HG03354 (cell line): Measurements from ENCODE around the gene SGTA.
"Not testable (repeated sequence)": the region's sequence is repeated elsewhere in the genome, so short reads cannot be mapped to it uniquely, and the experiment has no call there.

Source experiments
- ATAC-seq: cut with Tn5 transposase; IDR thresholded peaks from one replicate; pipeline ENCODE4 v1.9.1; 2021; ENCODE audit warnings: mild to moderate bottlenecking; ENCODE audit not compliant: unreplicated experiment, poor library complexity, severe bottlenecking

The SGTA gene, protein sequence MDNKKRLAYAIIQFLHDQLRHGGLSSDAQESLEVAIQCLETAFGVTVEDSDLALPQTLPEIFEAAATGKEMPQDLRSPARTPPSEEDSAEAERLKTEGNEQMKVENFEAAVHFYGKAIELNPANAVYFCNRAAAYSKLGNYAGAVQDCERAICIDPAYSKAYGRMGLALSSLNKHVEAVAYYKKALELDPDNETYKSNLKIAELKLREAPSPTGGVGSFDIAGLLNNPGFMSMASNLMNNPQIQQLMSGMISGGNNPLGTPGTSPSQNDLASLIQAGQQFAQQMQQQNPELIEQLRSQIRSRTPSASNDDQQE

DNA sequence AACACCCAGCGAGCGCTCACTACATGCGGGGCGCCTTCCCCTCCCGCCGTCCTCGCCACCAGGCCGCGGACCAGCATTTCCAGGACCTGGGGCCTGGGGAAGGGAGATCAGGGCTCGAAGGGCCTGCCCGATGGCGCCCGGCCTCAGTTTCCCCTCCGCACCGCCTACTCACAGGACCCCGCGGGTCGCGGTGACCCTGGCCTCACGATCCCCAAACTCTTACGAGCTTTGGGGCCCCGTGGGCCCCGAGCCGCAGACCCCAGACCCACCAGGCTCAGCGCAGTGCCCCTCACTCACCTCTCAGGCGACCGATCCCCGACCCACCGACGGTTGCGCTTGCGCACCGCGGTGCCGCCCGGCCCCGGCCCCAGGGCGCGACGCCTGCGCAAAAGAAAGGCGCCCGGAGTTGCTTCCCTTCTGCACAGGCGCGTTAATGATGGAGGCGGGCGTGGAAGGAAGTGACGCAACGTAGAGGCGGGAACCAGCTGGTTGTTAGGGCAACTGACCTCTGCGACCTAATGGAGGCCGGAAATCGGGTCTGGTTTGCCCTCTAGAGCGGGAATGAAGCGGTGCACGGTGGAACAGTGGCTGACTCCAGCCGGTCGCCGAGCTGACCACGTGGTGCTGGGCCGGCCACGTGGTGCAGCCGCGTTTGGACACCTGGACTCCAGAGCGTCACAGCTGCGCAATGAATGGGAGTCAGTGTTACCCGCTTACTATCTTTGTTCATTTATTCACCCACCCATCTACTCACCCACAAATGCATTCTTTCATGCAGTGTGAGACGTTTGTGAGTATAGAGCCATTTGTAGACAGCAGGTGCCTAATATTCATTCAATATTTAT lies at the start of gene SGTA:
TSS of gene SGTA (minus strand) at position 338 of the 845 bp plus-strand sequence. CDS start 14,205 bp downstream, outside the sequence.
- peak; percentile 81 for ATAC-seq

GRCh38 chr19:2827840-2828489 lies 44.9 kb upstream of the SGTA start:
- no peak for ATAC-seq

GRCh38 chr19:2827022-2827421 lies 43.9 kb upstream of the SGTA start:
- ATAC-seq: no peak

DNA sequence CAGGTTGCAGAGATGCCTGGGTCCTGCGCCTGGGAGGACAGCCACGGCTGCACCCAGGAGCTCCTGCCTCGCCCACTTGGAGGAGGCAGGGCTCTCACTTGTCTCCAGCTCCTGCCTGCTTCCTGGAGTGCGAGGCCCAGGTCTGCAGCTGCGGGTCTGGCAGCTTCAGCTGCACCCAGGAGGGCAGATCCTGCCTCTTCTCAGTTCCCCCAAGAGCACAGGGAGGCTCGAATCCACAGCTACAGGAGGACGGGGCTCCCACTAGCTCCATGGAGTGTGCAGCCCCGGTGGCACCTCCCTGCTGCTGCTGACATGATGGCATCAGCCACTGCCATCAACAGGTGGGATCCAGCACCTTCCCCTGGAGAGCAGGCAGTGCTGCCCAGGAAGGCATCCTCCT lies 41.1 kb upstream of the SGTA start:
- no peak for ATAC-seq

DNA sequence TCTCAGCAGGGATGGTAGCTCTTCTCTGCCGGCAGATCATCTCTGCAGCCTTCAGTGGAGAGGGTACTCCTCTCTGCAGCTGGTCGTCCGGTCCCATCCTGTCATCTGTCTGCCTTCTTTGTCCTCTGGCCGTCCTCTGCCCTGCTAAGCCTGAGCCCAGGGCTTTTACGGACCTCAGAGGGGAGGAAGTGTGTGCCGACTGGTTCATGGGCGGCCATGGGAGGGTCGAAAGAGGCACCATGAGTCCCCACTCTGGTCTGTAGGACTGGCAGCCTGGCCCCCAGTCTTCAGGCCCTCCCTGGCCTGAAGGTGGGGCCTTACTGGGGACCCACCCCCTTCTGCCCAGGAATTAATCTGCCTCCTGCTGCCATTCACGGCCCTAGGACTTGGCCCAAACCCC lies 40.6 kb upstream of the SGTA start:
- ATAC-seq: no peak

- no peak for ATAC-seq
Measured at GRCh38 chr19:2822846-2823245, 39.8 kb upstream of the SGTA start.

DNA sequence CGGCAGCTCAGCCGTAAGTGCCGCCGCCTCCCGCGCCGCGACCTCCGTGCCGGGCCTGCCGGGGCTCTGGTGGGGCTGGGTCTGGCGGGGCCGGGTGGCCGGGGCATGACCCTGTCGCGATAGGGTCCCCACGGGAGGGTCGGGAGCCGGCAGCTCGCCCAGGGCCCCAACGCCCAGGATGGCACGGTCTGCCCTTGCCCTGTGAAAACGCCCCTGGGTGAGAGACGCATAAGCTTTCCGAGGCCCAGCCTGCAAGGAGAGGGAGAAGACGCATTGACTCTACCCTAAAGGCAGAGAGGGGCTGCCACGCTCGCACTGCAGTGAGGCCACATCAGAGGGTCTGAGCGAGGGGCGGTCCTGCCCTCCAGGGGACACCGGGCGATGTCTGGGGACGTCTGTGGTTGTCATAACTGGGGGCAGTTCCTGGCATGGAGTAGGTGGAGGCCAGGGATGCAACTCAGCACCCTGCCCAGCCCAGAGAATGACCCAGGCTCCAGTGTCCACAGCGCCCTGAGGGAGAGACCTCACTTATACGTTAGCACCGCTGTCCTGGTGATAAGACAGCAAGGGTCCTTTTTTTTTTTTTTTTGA lies 37.1 kb upstream of the SGTA start:
- no peak for ATAC-seq

DNA sequence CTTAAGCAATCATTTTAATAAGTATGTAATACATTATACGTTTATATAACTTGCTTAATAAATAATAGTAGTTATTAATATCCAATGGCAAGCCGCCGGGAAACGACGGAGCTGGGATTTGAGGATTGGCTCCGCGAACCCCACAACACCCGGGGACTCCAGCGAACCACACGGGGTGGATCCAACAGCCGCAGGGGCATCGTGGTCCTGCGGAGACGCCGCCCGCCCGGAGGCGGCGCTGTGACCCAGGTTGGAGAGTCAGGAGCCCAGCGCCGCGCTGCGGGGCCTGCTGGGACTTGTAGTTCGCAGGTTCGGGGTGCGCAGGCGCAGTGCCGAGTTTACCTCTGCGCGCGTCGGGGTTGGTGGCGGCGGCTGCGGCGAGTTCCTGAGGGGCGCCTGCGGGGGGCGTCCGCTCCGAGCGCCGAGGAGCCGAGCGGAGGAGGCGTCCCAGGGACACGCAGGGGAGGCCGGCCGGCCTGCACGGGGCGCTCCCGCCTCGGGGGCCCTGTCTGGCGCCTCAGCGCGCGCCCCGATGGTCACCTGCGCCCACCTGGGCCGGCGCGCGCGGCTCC lies 36.6 kb upstream of the SGTA start, which contains the start of gene ZNF554:
TSS of gene ZNF554 (plus strand) at position 329 of the 572 bp plus-strand sequence. CDS start at position 533, 204 bp downstream.
- ATAC-seq: peak; percentile 93

DNA sequence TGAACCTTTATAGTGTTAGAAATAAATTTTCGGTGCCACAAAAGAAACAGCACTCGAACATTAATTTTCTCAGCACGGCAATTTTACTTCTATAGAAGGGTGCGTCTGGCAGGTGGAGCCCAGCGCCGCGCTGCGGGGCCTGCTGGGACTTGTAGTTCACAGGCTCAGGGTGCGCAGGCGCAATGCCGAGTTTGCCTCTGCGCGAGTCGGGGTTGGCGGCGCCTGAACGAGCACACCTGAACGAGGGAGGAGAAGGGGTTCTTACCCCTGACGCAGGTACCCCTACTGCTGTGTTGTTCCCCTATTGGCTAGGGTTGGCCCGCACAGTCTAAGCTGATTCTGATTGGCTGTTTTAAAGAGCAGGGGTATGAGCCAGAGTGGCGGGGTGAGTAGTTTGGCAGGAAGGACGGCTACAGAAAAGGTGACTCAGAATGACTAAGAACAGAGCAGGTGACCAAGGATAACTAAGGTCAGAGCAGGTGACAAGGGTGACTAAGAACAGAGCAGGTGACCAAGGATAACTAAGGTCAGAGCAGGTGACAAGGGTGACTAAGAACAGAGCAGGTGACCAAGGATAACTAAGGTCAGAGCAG lies 34.3 kb upstream of the SGTA start:
- ATAC-seq: not testable (repeated sequence)

- no peak for ATAC-seq
Measured at GRCh38 chr19:2816641-2817040, 33.6 kb upstream of the SGTA start.

- no peak for ATAC-seq
Measured at GRCh38 chr19:2815923-2816322, 32.9 kb upstream of the SGTA start.

DNA sequence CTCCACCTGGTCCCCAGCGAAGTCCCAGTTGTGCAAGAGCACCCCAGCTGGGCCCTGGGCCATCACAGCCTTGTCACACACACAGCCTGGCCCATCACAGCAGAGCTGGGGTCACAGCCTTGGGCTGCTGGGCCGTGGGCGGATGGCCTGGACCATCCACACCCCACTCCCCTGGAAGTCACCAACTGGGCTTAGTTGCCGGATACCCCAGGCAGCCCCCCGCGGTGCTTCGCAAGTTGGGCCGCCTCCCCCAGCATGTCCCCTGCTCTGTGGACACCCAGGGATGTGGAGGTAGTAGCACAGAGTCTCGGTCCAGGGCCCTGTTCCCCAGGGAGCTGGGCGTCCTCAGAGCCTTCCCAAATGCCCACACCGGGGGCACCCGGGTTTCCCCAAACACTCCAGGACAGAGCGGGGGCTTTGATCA lies 32.1 kb upstream of the SGTA start:
- no peak for ATAC-seq

DNA sequence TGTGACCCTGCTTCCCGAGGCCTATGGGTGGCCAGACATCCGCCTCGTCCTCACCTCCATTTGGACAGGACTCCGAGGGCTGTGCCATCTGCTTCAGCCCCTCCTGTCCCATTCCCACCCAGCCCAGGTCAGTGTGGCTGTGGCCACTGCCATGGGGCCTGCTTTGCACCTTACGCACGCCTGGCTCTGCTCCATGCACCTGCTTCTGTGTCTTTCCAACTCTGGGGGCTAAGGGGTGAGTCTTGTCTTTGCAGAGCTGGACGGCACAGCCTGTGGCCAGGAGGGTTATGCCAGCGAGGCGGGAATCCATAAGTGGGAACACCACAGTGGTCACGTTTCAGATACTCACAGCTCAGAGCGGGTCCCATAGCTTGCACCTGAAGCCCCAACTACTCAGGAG lies 31.4 kb upstream of the SGTA start:
- no peak for ATAC-seq

DNA sequence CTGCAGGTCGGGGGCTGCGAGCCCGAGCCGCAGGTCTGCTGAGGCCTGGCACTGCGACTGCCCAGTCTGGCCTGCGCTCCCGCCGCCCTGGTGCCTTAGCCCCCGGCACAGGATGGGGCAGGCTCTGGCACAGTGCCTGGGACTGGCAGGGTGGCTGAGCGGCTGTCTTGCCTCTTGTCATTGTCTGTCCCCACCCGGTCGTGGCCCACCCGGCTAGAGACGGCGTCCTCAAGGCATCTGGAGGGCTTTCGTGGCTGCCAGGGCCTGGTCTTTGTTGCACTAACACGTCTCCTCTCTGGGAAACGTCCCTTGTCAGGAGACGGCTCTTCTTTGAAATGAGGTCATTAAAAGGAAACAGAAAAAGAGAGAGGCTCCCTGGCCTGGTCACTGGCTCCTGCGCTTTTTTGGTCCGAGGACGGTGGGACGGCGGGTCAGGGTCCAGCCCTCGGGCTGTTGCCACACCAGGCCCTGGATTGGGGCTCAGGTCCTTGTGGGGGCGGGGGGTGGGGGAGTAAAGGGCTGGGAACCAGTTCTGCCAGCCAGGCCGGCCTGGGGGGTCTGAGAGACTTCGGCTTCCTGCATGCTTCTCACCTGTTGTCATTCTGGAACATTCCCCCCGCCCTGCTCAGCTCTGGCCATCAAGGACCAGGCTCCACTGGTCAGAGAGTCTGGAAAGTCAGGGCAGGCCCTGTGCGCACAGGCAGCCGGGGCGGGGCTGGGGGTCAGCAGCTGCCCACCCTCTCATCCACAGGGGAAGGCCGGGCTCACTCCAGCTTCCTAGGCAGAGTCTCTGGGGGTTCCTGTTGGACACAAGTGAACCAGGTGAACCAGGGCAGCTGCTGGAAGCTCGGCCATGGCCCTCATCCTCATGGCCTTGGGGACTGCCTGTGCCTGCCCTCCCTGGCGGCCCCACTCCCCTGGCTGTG lies 30.4 kb upstream of the SGTA start:
- no peak for ATAC-seq

DNA sequence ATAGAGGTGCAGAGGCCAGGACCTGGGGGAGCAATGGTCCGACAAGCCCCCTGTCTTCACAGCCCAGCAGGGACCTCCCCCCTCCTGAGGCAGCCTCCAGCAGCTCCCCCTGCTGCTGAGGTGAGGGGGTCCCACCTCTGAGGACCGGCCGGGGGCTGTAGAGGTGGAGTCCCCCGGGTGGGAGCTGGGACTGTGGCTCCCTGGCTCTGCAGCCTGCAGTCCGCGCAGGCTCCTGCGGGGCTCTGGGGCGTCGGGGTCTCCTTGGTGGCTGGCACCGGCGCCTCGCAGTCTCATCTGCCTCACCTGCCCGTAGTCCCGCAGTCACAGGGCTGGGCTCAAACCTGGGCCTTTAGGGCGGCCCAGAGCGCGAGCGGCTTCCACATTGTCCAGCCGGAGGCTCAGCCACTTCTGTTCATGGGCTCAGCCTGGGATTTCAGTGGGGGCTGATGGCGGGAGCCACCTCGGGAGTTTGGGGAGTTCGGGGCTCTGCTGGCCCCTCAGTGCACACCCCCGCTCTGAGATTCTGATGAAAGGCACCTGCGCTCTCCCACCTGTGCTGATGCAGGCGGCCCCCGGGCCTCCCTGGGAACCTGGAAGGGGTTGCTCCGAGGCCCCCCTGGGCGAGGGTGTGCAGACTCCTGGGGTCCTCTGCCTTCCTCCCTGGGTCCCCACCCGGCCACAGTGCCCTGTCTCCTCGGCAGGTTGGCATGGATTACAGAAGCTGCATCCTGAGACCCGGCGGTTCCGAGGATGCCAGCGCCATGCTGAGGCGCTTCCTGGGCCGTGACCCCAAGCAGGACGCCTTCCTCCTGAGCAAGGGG lies 29.6 kb upstream of the SGTA start:
- ATAC-seq: no peak

GRCh38 chr19:2811735-2812413 lies 28.8 kb upstream of the SGTA start:
- ATAC-seq: no peak

GRCh38 chr19:2811221-2811722 lies 28.2 kb upstream of the SGTA start:
- ATAC-seq: no peak
